Measurements from ENCODE around the gene ALDH1A2. TPM values are rescaled to one million over a fixed set of nuclear protein-coding genes. Genes with fewer than 3 reads are reported as not detected.

ALDH1A2 gene
- total RNA-seq, 1 experiment from 2014 or later = not detected

- Histone ChIP-seq H2AFZ (ENCODE audit: low read length) (no peak overlapping the region), H3K4me3 (ENCODE audit: low read length) (no peak overlapping the region), H3K36me3 (ENCODE audit: insufficient read depth, low read length) (no peaks in the 10 kb centered on the region), H3K4me1 (ENCODE audit: low read length) (no peaks in the 10 kb centered on the region), H3K27me3 (ENCODE audit: low read length) (no peaks in the 10 kb centered on the region), H3K27ac (ENCODE audit: low read length) (no peak overlapping the region), H3K9ac (ENCODE audit: low read length) (no peak overlapping the region), H4K20me1 (ENCODE audit: insufficient read depth, low read depth, low read length) (no peaks in the 10 kb centered on the region), H3K79me2 (ENCODE audit: low read length) (no peaks in the 10 kb centered on the region), H3K9me3 (ENCODE audit: low read length) (no peaks in the 10 kb centered on the region), H3K4me2 (ENCODE audit: low read depth, low read length, poor library complexity, severe bottlenecking) (no peak overlapping the region), H3K9me2 (replicated peaks; ENCODE audit: insufficient read depth, low read length) (no peaks in the 10 kb centered on the region)
- DNase-seq = no peak
Measured at GRCh38 chr15:57916695-57917094, 148.8 kb downstream of the ALDH1A2 start.

- no peak overlapping the region for H3K4me3 ChIP-seq (ENCODE audit: low read length)
- no peaks in the 10 kb centered on the region for H3K36me3 ChIP-seq (ENCODE audit: insufficient read depth, low read length)
- no peak for DNase-seq
- no peak overlapping the region for H3K4me2 ChIP-seq (ENCODE audit: low read depth, low read length, poor library complexity, severe bottlenecking)
- H2AFZ ChIP-seq (ENCODE audit: low read length) = no peak overlapping the region
- no peaks in the 10 kb centered on the region for H3K79me2 ChIP-seq (ENCODE audit: low read length)
- no peak overlapping the region for H3K27ac ChIP-seq (ENCODE audit: low read length)
- H4K20me1 ChIP-seq (ENCODE audit: insufficient read depth, low read depth, low read length) = no peaks in the 10 kb centered on the region
- H3K9me3 ChIP-seq (ENCODE audit: low read length) = no peaks in the 10 kb centered on the region
- H3K4me1 ChIP-seq (ENCODE audit: low read length) = no peaks in the 10 kb centered on the region
- no peak overlapping the region for H3K9ac ChIP-seq (ENCODE audit: low read length)
- H3K27me3 ChIP-seq (ENCODE audit: low read length) = no peaks in the 10 kb centered on the region
- H3K9me2 ChIP-seq (replicated peaks; ENCODE audit: insufficient read depth, low read length) = no peaks in the 10 kb centered on the region
Measured at GRCh38 chr15:57915827-57916531, 149.5 kb downstream of the ALDH1A2 start.

GRCh38 chr15:57914350-57915055 is 151.0 kb downstream of the ALDH1A2 start:
- Histone ChIP-seq H2AFZ (ENCODE audit: low read length) (no peak overlapping the region), H3K4me3 (ENCODE audit: low read length) (no peak overlapping the region), H3K79me2 (ENCODE audit: low read length) (no peaks in the 10 kb centered on the region), H3K9ac (ENCODE audit: low read length) (no peak overlapping the region), H3K27me3 (ENCODE audit: low read length) (no peaks in the 10 kb centered on the region), H3K4me2 (ENCODE audit: low read depth, low read length, poor library complexity, severe bottlenecking) (no peak overlapping the region), H3K9me2 (replicated peaks; ENCODE audit: insufficient read depth, low read length) (no peaks in the 10 kb centered on the region), H3K4me1 (ENCODE audit: low read length) (no peaks in the 10 kb centered on the region), H4K20me1 (ENCODE audit: insufficient read depth, low read depth, low read length) (no peaks in the 10 kb centered on the region), H3K27ac (ENCODE audit: low read length) (no peak overlapping the region), H3K36me3 (ENCODE audit: insufficient read depth, low read length) (no peaks in the 10 kb centered on the region), H3K9me3 (ENCODE audit: low read length) (no peaks in the 10 kb centered on the region)
- no peak for DNase-seq

- Histone ChIP-seq H3K27me3 (ENCODE audit: low read length) (no peaks in the 10 kb centered on the region), H4K20me1 (ENCODE audit: insufficient read depth, low read depth, low read length) (no peaks in the 10 kb centered on the region), H3K36me3 (ENCODE audit: insufficient read depth, low read length) (no peaks in the 10 kb centered on the region), H3K27ac (ENCODE audit: low read length) (no peak overlapping the region), H3K4me3 (ENCODE audit: low read length) (no peak overlapping the region), H3K4me1 (ENCODE audit: low read length) (no peaks in the 10 kb centered on the region), H3K79me2 (ENCODE audit: low read length) (no peaks in the 10 kb centered on the region), H3K9ac (ENCODE audit: low read length) (no peak overlapping the region), H3K9me2 (replicated peaks; ENCODE audit: insufficient read depth, low read length) (no peaks in the 10 kb centered on the region), H3K9me3 (ENCODE audit: low read length) (no peaks in the 10 kb centered on the region), H2AFZ (ENCODE audit: low read length) (no peak overlapping the region), H3K4me2 (ENCODE audit: low read depth, low read length, poor library complexity, severe bottlenecking) (no peak overlapping the region)
- DNase-seq = peak; percentile 6
Measured at GRCh38 chr15:57911247-57911646, 154.3 kb downstream of the ALDH1A2 start.

- Histone ChIP-seq H4K20me1 (ENCODE audit: insufficient read depth, low read depth, low read length) (no peaks in the 10 kb centered on the region), H3K27ac (ENCODE audit: low read length) (no peak overlapping the region), H3K4me3 (ENCODE audit: low read length) (no peak overlapping the region), H3K4me1 (ENCODE audit: low read length) (no peaks in the 10 kb centered on the region), H3K9me2 (replicated peaks; ENCODE audit: insufficient read depth, low read length) (no peaks in the 10 kb centered on the region), H3K27me3 (ENCODE audit: low read length) (no peaks in the 10 kb centered on the region), H3K79me2 (ENCODE audit: low read length) (no peaks in the 10 kb centered on the region), H2AFZ (ENCODE audit: low read length) (no peak overlapping the region), H3K4me2 (ENCODE audit: low read depth, low read length, poor library complexity, severe bottlenecking) (no peak overlapping the region), H3K9ac (ENCODE audit: low read length) (no peak overlapping the region), H3K9me3 (ENCODE audit: low read length) (no peaks in the 10 kb centered on the region), H3K36me3 (ENCODE audit: insufficient read depth, low read length) (no peaks in the 10 kb centered on the region)
- peak; percentile 2 for DNase-seq
Measured at GRCh38 chr15:57910672-57911071, 154.8 kb downstream of the ALDH1A2 start.

- Histone ChIP-seq H3K27me3 (ENCODE audit: low read length) (no peaks in the 10 kb centered on the region), H3K79me2 (ENCODE audit: low read length) (no peaks in the 10 kb centered on the region), H3K36me3 (ENCODE audit: insufficient read depth, low read length) (no peaks in the 10 kb centered on the region), H4K20me1 (ENCODE audit: insufficient read depth, low read depth, low read length) (no peaks in the 10 kb centered on the region), H3K4me1 (ENCODE audit: low read length) (no peaks in the 10 kb centered on the region), H3K27ac (ENCODE audit: low read length) (no peak overlapping the region), H3K9me3 (ENCODE audit: low read length) (no peaks in the 10 kb centered on the region), H3K9ac (ENCODE audit: low read length) (no peak overlapping the region), H2AFZ (ENCODE audit: low read length) (no peak overlapping the region), H3K4me3 (ENCODE audit: low read length) (no peak overlapping the region), H3K4me2 (ENCODE audit: low read depth, low read length, poor library complexity, severe bottlenecking) (no peak overlapping the region), H3K9me2 (replicated peaks; ENCODE audit: insufficient read depth, low read length) (no peaks in the 10 kb centered on the region)
- no peak for DNase-seq
Measured at GRCh38 chr15:57909388-57909787, 156.1 kb downstream of the ALDH1A2 start.

GRCh38 chr15:57903626-57904025 is 161.9 kb downstream of the ALDH1A2 start:
- Histone ChIP-seq H3K27me3 (ENCODE audit: low read length) (no peaks in the 10 kb centered on the region), H3K27ac (ENCODE audit: low read length) (no peak overlapping the region), H3K9me2 (replicated peaks; ENCODE audit: insufficient read depth, low read length) (no peaks in the 10 kb centered on the region), H3K36me3 (ENCODE audit: insufficient read depth, low read length) (no peaks in the 10 kb centered on the region), H3K4me3 (ENCODE audit: low read length) (no peak overlapping the region), H4K20me1 (ENCODE audit: insufficient read depth, low read depth, low read length) (no peaks in the 10 kb centered on the region), H3K4me2 (ENCODE audit: low read depth, low read length, poor library complexity, severe bottlenecking) (no peak overlapping the region), H3K4me1 (ENCODE audit: low read length) (no peaks in the 10 kb centered on the region), H2AFZ (ENCODE audit: low read length) (no peak overlapping the region), H3K79me2 (ENCODE audit: low read length) (no peaks in the 10 kb centered on the region), H3K9ac (ENCODE audit: low read length) (no peak overlapping the region), H3K9me3 (ENCODE audit: low read length) (no peaks in the 10 kb centered on the region)
- no peak for DNase-seq
